ENCODE data around the gene NAPB. TPM values are rescaled to one million over a fixed set of nuclear protein-coding genes. Genes with fewer than 3 reads are reported as not detected.
A peak's percentile ranks its signal among the peaks of the same experiment; 100 is the strongest.

The NAPB gene
- total RNA-seq, 2 donors from 2014 or later: 9.9 to 11.0 TPM

DNA sequence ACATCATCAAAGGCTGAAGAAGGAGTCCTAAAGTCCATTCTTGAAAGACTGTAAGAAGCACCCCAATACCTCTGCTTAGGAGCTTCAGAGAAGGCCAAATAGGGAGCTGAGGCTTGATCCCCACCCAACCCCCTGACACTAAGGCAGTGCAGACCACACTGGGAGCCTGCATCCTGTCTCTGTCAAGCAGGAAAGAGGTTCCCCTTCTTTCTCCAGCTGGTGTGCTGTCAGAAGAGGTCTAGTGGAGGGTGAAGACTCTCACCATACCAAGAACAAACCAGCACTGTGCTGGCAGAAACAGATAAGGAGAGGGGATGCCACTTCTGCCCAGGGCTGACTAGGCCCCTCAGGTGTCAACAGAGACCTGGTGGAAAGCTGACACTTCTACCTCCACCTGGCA, 39.4 kb downstream of the NAPB start:
- intact Hi-C loops (cut with DNase I): no loop called here
- DNase-seq (ENCODE audit: low spot score): no peak

DNA sequence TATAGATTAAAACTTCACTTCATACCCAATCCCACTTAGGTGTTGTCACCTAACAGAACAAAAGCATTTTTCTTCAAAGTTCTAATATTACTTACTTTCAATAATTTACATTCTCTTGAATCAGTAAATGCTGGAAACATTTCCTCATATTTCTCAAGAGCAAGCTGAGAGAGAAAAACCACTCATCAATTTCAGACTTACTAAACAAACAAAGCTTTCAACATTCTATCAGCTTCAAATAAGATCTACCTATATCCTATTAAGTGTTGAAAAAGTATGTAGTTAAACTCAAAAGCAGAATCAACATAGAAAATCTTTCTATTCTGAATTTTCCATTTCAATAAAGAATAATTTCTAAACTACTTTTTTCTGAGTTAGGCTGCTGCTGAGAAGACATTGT, 41.5 kb downstream of the NAPB start:
- DNase-seq (ENCODE audit: low spot score): no peak
- intact Hi-C loops (cut with DNase I): no loop called here

DNA sequence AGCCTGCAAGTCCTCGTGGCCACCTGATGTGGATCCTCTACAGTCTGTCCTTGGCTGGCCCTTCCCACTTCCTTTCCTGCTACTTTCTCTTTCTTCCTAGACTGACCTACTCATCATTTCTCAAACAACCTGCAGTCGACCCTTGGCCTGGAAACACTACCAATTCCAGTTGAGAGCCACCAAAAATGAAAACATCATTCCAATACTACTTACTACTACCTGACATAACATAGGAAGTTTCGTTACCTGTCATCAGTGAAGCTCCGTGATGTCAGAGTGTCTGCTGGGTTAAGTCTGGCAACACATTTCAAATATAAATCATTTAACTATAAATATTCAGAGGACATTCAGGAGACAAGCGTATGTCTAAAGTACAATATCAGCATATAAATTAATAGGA, 45.5 kb downstream of the NAPB start:
- DNase-seq (ENCODE audit: low spot score): no peak
- intact Hi-C loops (cut with DNase I): no loop called here

DNA sequence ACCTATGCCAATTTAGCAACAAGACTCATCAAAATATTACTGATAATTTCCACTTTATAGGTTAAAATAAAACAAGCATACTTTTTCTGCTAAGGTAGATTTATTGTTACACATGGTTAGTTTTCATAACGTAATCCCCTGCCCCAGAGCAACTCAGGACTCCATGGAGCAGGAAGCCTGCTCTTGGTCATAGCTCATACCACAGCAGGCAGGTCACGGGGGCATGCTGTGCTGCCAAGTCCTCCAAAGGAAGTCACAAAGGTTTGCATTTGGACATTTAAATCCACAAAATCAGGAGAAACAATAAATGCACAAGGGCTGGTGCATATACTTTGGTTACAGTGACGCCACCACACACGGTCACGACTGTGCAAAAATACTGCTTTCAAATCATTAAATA, 46.8 kb downstream of the NAPB start:
- intact Hi-C loops (cut with DNase I): no loop called here
- no peak for DNase-seq (ENCODE audit: low spot score)

DNA sequence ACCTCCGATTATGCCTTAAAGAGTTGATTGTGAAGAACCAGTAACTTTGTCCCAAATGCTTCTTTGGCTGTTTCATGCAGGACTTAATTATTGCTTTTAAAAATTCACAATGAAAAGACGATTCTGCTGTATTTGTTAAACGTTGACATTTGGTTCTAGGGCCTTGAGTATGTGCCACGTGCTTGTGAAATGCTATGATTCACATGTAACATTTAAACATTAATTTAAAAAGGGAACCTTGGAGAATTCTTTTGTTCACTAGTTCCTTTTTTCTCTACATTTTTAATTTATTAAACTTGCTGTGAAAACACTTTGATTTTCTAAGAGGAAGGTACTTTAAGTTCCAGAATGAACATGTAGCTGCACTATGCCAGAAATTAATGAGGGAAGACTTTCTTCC, 49.8 kb downstream of the NAPB start:
- intact Hi-C loops (cut with DNase I): no loop called here
- no peak for DNase-seq (ENCODE audit: low spot score)

DNA sequence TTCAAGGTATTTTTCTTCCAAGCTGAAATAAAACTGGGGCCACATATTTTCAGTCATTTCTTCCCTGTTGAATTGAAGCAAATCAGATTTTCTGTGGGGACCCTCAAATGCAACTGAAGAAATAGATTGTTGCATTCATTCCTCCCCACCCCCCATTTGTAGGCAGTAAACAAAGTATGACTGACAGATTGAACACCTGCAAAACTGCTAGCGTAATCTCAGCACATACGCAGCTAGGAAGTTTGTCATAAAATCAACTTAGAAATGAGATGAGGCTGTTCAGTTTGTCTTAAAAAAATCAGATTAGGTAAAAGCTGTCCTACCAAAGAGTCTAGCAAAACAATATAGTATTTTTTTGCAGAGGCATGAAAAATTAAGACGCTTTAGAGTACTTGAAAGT, 50.4 kb downstream of the NAPB start:
- no peak for DNase-seq (ENCODE audit: low spot score)
- intact Hi-C loops (cut with DNase I): no loop called here

DNA sequence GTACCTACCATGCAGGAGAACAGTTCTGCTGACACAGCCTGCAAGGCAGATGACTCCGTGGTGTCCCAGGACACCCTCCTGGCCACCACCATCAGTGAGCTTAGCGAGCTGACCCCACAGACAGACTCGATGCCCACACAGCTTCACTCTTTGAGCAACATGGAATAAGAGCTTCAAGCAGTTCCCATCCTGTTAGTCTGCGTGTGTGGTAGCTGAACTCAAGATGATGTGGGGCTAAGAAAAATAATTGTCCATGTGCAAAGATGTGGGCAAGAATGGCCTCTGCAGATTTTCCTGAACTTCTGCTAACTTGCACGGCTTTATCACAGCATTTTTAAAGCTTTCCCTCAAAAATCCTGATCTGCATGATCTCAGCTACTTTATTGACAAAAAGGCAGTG, 51.0 kb downstream of the NAPB start:
- intact Hi-C loops (cut with DNase I): no loop called here
- no peak for DNase-seq (ENCODE audit: low spot score)

DNA sequence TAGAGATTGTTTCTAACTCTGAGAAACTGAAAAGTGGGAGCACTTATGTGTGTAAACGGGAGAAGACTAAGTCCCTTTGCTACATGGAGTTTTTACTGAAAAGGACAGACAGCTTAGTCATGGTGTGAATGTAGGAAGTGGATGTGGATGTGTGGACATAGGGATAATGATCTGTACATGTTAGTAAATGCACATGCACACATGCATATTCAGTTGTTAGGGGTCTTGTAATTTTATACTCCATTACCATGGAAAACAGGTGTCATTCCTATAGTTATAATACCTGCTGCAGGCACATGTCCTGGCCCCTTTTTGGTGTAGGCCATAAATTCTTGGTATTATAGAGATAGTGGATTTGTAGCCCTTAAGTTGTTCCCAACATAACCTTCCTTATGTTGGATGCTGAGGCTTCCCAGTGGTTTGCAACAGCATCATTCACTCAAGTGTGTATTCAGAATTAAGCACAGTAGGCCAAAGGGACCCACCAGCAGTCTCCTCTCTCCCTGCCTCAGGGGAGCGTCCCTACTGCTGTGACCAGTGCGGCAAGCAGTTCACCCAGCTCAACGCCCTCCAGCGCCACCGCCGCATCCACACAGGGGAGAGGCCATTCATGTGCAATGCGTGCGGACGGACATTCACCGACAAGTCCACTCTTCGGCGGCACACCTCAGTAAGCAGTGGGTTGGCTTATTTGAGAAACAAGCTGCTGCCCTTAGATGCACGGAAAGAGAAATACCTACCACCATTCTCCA, 52.0 kb downstream of the NAPB start:
- intact Hi-C loops (cut with DNase I): loop anchor here in 1 of 2 donors (5.0 kb wide), 1 partner anchor 38 kb away; no protein-coding TSS in a partner anchor
- no peak for DNase-seq (ENCODE audit: low spot score)

DNA sequence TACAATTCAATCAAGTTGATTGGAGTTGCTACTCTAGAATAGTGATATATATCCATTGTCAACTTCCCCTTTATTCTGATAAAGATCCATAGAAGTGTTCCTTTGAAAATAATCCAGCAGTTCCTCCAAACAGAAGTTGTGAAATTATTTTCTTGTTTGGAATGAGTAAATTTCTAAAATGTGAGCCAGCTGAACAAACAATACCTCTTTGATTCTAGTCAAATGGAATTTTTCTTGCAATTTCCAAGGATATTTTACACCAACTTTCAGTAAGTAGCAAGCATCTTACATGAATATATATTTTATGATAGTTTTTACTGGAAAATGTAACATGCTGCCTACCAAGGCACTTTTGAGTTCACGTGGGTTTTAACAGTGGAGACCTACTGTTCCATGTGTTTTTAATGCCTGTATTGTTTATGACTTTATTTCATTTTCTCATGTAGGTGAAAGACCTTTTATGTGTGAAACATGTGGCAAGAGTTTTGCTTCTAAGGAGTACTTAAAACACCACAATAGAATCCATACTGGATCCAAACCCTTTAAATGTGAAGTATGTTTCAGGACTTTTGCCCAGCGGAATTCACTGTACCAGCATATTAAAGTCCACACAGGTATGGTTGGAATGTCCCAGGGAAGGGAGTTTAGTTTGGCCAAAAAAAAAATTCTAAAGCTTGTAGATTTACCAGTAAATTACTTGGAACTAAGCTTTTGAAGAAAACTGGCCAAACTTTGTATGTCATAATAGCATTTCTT, 52.8 kb downstream of the NAPB start:
- DNase-seq (ENCODE audit: low spot score): no peak
- intact Hi-C loops (cut with DNase I): loop anchor here in 1 of 2 donors (5.0 kb wide), 1 partner anchor 39 kb away; no protein-coding TSS in a partner anchor

DNA sequence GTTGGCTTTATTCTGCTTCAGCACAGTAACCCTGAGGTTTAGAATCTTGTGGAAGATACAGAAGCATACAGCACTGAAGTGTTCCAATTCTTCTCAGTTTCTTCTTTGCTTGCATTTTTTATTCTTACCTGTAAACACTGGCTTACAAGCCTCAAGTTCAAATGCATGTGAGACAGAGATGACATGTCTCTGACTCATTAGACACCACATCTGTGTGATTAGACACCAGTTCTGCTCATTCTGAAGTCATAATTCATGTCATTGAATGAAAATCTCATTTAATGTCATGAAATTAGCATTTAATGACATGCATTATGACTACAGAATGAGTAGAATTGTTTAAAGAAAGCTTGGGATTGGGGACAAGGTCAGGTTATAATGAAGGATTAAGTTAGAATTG, 53.5 kb downstream of the NAPB start:
- intact Hi-C loops (cut with DNase I): loop anchor here in 1 of 2 donors (5.0 kb wide), 1 partner anchor 40 kb away; no protein-coding TSS in a partner anchor
- DNase-seq (ENCODE audit: low spot score): no peak

DNA sequence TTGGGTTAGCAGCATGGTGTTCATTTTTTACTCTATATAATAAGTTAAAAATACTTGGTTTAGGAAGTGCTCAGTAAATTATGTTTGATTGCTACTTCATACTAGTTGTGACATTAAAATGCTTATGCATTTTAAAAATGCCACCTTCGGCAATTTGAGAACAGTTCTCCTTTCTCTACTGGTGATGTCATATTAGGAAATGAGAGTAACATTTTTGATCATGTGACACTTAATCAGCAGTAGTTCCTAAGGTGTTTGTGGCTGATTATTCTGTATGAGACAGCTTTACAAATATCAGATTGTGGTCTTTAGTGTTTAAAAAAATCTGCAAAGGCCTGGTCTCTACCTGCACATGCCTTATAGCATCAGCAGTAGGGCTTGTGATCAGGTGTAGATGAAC, 54.9 kb downstream of the NAPB start:
- DNase-seq (ENCODE audit: low spot score): no peak
- intact Hi-C loops (cut with DNase I): loop anchor here in 1 of 2 donors (5.0 kb wide), 1 partner anchor 41 kb away; no protein-coding TSS in a partner anchor

DNA sequence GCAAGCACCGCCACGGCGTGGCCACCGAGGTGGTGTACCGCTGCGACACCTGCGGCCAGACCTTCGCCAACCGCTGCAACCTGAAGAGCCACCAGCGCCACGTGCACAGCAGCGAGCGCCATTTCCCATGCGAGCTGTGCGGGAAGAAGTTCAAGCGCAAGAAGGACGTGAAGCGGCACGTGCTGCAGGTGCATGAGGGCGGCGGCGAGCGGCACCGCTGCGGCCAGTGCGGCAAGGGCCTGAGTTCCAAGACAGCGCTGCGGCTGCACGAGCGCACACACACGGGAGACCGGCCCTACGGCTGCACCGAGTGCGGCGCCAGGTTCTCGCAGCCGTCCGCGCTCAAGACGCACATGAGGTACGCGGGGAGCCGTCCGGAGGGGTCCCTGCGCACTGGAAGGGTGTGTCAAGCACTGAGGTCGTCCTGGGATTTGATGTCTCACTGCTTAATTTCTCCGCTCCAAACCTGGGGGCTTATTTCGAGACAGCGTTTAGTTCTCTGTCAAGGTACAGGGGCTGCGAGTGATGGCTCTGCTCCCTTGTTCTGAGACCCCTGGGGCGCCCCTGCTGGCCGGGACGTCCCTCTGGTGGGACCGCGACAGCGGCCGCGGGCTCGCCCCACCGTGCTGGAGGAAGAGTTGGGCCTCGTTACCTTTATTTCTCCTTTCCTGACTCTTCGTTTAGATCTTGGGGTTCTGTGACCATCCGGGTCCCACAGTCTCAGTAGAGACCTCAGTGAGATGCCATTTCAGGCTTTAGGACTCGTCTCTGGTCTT, 55.7 kb downstream of the NAPB start:
- DNase-seq (ENCODE audit: low spot score): no peak
- intact Hi-C loops (cut with DNase I): loop anchor here in 1 of 2 donors (5.0 kb wide), 1 partner anchor 42 kb away; no protein-coding TSS in a partner anchor

DNA sequence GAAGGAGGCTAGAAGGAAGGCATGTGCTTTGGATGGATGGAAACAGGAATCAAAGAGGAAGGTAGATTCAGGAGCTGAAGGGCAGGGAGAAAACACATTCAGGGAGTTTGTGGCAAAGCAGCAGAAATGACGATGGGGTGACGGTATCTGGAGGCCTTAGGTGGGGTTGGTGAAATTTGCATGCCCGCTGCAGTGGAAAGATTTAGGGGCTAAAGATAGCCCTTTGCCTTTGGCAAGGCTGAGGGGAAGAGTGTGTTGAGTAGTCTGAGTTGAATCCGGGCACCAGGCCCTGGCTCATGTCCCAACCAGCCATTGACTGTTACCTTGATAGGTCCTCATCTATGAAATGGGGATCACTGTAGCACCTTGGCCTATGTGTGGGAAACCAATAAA, 58.0 kb downstream of the NAPB start:
- intact Hi-C loops (cut with DNase I): no loop called here
- DNase-seq (ENCODE audit: low spot score): no peak

DNA sequence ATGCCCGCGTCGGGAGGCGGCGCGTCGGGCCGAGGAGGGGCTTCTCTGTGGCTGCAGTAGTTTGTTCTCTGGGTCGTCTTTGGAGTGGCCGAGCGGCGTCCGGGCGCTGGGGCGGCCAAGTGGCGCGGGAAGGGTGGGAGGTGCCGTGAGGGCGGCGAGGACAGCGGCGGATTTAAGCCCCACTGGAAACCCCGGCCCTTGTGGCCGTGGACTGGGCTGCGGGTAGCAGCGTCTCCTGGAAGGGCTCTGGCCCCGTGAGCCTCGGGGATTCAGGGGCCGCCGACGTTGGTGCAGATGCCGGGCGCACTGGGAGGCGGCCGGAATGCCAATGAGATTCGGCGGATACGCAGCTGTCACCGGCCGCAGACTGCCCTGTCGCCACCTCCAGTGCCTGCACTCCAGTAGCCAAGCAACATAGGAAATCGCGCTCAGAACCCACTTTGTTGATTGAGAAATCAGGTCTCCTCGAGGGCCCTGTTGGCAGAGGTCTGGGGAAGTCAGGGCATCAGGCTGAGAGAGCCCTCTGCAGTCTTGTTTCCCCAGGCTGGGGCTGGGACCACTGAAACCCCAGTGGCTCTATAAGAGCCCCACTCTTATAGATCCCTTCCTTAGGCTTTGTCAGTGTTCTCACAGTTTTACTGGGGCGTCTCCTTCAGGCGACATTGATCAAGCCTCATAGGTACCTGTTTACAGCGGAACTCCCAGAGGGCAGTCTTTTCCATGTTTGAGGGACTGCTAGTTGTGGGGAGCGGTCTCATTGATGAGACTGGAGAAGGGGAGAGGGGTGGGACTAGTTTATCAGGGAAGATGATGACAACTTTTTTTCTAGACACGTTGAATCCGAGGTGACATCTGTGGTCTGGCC, 58.7 kb downstream of the NAPB start:
- DNase-seq (ENCODE audit: low spot score): no peak

DNA sequence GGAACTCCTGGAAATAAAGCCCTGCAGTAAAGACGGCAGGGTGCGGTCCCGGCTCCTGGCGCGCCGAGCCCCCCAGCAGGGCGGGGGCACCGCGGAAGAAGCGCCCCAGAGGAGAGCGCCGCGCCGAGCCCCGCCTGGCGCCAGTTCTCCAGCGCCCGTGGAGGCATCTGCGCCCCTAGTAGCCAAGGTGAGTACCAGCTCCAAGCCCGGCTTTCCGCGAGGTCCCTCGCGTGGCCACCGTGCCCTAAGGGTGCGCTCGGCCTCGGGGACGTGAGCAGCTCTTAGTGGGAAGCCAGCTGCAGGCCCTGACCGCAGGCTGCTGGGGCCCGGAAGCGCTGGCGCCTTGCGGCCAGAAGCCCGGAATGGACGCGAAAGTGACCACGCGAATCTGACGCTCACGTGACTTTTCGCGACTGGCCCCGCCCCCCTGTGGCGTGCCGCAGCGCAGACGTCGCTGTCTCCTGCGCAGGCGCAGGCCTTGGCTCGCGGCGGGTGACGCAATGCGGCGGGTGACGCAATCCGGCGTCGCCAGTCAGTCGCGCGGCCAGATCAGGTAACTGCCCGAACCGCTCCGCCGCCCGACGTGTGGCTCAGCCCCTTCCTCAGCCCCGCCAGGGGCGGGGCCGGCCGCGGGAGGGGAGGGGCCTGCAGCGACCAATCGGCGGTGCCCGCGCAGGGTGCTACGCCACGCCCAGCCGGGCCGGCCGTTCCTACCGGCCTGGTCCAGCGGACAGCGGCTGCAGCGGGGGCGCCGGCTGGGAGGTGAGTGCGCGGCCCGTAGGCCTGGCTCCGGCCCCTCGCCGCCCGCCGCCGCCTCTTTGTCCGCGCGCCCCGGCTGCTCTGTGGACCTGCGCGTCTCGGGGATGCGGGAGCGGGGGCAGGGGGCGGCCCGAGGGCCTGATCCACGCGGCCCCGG, 59.6 kb downstream of the NAPB start, which contains the start of gene GZF1:
GZF1 (plus strand) TSS at position 707 of the 916 bp plus-strand sequence. CDS start 2,202 bp downstream, outside the sequence.
- intact Hi-C loops (cut with DNase I): no loop called here
- peak; percentile 99 for DNase-seq (ENCODE audit: low spot score)

More for the DNA sequence above, 58.7 kb downstream of the NAPB start:
- intact Hi-C loops (cut with DNase I): no loop called here

DNA sequence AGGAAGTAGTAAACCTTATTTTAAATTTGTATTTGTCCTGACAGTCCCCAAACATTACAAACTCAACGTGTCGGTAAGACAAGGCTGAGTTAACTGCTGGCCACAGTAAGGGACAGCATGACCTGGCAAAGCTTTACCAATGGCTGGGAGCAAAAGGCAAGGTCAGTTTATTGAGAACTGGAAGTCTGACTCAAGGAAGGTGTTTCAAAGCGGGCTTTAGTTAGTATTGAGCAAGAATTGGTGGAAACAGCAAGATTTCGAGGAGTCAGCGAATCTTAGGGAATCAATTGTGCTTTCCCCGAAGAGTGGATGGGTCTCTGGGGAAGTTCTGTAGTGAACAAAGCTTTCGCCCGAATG, 60.2 kb downstream of the NAPB start:
- intact Hi-C loops (cut with DNase I): no loop called here
- no peak for DNase-seq (ENCODE audit: low spot score)

DNA sequence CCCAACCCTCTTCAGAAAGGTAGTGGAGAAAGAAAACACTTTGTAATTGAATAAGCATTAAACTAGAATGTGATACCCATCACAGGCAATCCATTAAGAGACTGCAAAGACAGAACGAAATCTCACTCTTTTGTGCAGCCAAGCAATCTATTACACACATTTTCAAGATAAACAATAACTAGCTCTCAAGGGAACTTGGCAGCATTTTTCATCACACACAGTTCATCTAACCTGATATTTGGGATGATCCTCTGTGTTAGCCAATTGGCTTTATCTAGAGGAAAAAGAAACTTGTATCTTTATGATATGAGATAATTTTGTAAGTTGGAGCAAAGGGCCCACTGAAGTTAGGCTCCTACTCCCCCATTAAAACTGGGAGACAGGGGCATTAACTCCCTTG, 60.8 kb downstream of the NAPB start:
- intact Hi-C loops (cut with DNase I): no loop called here
- DNase-seq (ENCODE audit: low spot score): no peak
